ENCODE results near the gene MMEL1. TPM values are rescaled to one million over a fixed set of nuclear protein-coding genes. Genes with fewer than 3 reads are reported as not detected.

MMEL1 gene
- total and polyA plus RNA-seq, 2 donors (not counting 1 experiment from before 2014, with no cell fraction given): not detected

Other genes starting within 250 kb of the MMEL1 start
- gene MORN1, start 241.5 kb downstream of the MMEL1 start, total RNA-seq: 30.4 and 32.6 TPM in 2 replicates
- gene MORN1, start 241.5 kb downstream of the MMEL1 start, polyA plus RNA-seq: 9.8 and 10.2 TPM in 2 replicates
- 117 and 118 TPM in 2 replicates for gene RER1, start 241.2 kb downstream of the MMEL1 start, total RNA-seq
- gene RER1, start 241.2 kb downstream of the MMEL1 start, polyA plus RNA-seq: 78.5 and 90.0 TPM in 2 replicates
- gene PEX10, start 220.5 kb downstream of the MMEL1 start, total RNA-seq: 16.5 and 18.4 TPM in 2 replicates
- 11.0 and 13.5 TPM in 2 replicates for gene PEX10, start 220.5 kb downstream of the MMEL1 start, polyA plus RNA-seq
- gene PLCH2, start 156.7 kb downstream of the MMEL1 start, total RNA-seq: 20.0 and 20.1 TPM in 2 replicates
- gene PLCH2, start 156.7 kb downstream of the MMEL1 start, polyA plus RNA-seq: 24.4 and 34.9 TPM in 2 replicates
- gene PANK4, start 106.4 kb downstream of the MMEL1 start, total RNA-seq: 80.5 and 86.3 TPM in 2 replicates
- 38.0 and 41.7 TPM in 2 replicates for gene PANK4, start 106.4 kb downstream of the MMEL1 start, polyA plus RNA-seq
- gene HES5, start 102.8 kb downstream of the MMEL1 start, total RNA-seq: not detected in 2 replicates
- 0.23 TPM in 1 of 2 replicates, not detected in the other for gene HES5, start 102.8 kb downstream of the MMEL1 start, polyA plus RNA-seq
- 239 and 243 TPM in 2 replicates for gene TNFRSF14, start 76.6 kb downstream of the MMEL1 start, total RNA-seq
- gene TNFRSF14, start 76.6 kb downstream of the MMEL1 start, polyA plus RNA-seq: 427 and 457 TPM in 2 replicates
- gene PRXL2B, start 46.2 kb downstream of the MMEL1 start, total RNA-seq: 27.0 and 27.9 TPM in 2 replicates
- gene PRXL2B, start 46.2 kb downstream of the MMEL1 start, polyA plus RNA-seq: 10.0 and 13.0 TPM in 2 replicates
- gene TTC34, start 168.7 kb upstream of the MMEL1 start, total RNA-seq: 8.1 and 8.3 TPM in 2 replicates
- 1.8 and 2.1 TPM in 2 replicates for gene TTC34, start 168.7 kb upstream of the MMEL1 start, polyA plus RNA-seq

Measured in B cell (primary cell).